Calu3 (cell line): ENCODE measurements around the gene TTLL4. TPM values are rescaled to one million over a fixed set of nuclear protein-coding genes. Genes with fewer than 3 reads are reported as not detected.

Experiments
- BruUV-seq: library from RNA; stranded (reverse); fragments of 400-500 nt; replicated peaks from 2 replicates; lab custom pipeline; 2021; lab: Mats Ljungman, UMichigan
- CTCF ChIA-PET: fragments of 300-600 bp; sonication (Branson Sonifier 250); formaldehyde crosslinking; loops from one replicate; lab custom pipeline; 2022; ENCODE audit warnings: antibody characterized with exemption; lab: Charles Lee
- DNase-seq: peaks from one replicate; pipeline ENCODE4 v3.0.0; 2022
- H3K27ac Mint-ChIP-seq: one replicate; pipeline ENCODE4 v1.8.0; 2022; ENCODE audit warnings: mixed read lengths; ENCODE audit not compliant: unreplicated experiment
- H3K27me3 Mint-ChIP-seq: one replicate; pipeline ENCODE4 v1.8.0; 2022; ENCODE audit warnings: mixed read lengths; ENCODE audit not compliant: unreplicated experiment
- H3K36me3 Mint-ChIP-seq: one replicate; pipeline ENCODE4 v1.8.0; 2022; ENCODE audit warnings: mild to moderate bottlenecking, moderate library complexity, mixed read lengths; ENCODE audit not compliant: insufficient read depth, unreplicated experiment
- H3K4me1 Mint-ChIP-seq: one replicate; pipeline ENCODE4 v1.8.0; 2022; ENCODE audit warnings: mild to moderate bottlenecking, low read depth, mixed read lengths; ENCODE audit not compliant: unreplicated experiment
- H3K4me3 Mint-ChIP-seq: one replicate; pipeline ENCODE4 v1.8.0; 2022; ENCODE audit warnings: mild to moderate bottlenecking, low read depth, moderate library complexity, mixed read lengths; ENCODE audit not compliant: unreplicated experiment
- H3K9me3 Mint-ChIP-seq: one replicate; pipeline ENCODE4 v1.8.0; 2022; ENCODE audit warnings: low read depth, mixed read lengths; ENCODE audit not compliant: unreplicated experiment
- intact Hi-C: fragments of 100-400 bp; cut with micrococcal nuclease; formaldehyde crosslinking; loops from one replicate; pipeline ENCODE4 v1.10.0; 2022; ENCODE audit not compliant: unreplicated experiment
- total RNA-seq: library from RNA; stranded (reverse); gene quantifications from 2 replicates; pipeline ENCODE4 v1.2.3, GENCODE V29; 2022
- TF ChIP-seq, protein P1 (sequence below): fragments of 200-600 bp; IDR thresholded peaks from one replicate; pipeline ENCODE4 v1.8.0; 2022; ENCODE audit warnings: antibody characterized with exemption; ENCODE audit not compliant: unreplicated experiment

Gene TTLL4
- total RNA-seq, 1 experiment from 2014 or later = 75.5 TPM

DNA sequence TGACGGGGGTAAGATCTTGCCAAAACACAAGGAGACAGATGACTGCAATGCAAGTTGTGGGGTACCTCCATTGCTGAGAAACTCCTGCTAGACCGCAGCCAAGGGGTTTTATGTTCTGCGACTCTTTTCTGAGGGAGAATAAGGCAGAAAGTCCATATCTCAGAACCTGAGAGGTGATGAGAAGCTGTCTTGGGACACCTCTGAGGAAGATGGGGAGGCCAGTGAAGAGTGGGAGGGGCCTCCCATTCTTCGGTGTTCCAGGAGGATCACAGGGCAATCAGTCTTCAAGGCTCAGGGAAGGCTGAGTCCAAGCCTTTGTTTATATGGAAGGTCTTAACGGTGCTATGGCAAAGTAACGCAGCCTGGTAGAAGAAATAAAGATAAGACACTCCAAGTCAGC is 89.4 kb downstream of the TTLL4 start:
- Mint-ChIP-seq H3K9me3 (no peaks in the 10 kb centered on the region), H3K27me3 (no peaks in the 10 kb centered on the region), H3K4me3 (no peak overlapping the region), H3K27ac (peak overlapping the region; percentile 15), H3K36me3 (no peaks in the 10 kb centered on the region), H3K4me1 (peaks cover 15% of the 10 kb centered on the region)
- intact Hi-C loops = loop anchor here (5.0 kb wide), 1 partner anchor 47 kb away; no protein-coding TSS in a partner anchor
- BruUV-seq = no TSS peak
- TF ChIP-seq, protein P1, sequence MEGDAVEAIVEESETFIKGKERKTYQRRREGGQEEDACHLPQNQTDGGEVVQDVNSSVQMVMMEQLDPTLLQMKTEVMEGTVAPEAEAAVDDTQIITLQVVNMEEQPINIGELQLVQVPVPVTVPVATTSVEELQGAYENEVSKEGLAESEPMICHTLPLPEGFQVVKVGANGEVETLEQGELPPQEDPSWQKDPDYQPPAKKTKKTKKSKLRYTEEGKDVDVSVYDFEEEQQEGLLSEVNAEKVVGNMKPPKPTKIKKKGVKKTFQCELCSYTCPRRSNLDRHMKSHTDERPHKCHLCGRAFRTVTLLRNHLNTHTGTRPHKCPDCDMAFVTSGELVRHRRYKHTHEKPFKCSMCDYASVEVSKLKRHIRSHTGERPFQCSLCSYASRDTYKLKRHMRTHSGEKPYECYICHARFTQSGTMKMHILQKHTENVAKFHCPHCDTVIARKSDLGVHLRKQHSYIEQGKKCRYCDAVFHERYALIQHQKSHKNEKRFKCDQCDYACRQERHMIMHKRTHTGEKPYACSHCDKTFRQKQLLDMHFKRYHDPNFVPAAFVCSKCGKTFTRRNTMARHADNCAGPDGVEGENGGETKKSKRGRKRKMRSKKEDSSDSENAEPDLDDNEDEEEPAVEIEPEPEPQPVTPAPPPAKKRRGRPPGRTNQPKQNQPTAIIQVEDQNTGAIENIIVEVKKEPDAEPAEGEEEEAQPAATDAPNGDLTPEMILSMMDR = no peak
- CTCF ChIA-PET = no interaction called here
- DNase-seq = no peak

DNA sequence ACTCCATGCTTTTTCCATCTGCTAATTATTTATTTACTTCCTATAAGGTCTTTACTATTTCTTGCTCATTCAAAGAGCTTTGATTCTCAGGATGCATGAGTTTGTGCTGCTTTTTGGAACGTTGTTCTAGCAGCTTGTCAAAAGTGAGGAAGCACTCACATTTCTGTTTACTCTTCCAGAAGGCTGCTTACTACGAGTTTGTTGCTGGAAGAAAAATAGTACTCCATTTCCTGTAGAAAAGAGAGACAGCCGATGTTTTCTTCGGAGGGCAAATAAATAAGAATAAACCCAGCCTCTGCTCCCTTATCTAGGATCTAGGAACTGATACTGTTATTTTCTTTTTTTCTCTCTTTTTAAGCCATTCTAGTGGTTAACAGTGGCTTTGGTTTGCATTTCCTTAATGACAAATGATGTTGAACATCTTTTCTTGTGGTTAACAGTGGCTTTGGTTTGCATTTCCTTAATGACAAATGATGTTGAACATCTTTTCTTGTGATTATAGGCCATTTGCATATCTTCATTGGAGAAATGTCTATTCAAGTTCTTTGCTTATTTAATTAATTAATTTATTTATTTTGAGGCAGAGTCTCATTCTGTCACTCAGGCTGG is 91.9 kb downstream of the TTLL4 start:
- H3K27ac Mint-ChIP-seq = no peak overlapping the region
- peaks cover 2% of the 10 kb centered on the region for H3K9me3 Mint-ChIP-seq
- H3K4me1 Mint-ChIP-seq = peaks cover 29% of the 10 kb centered on the region
- TF ChIP-seq, protein P1 = no peak
- no peak overlapping the region for H3K4me3 Mint-ChIP-seq
- CTCF ChIA-PET = interaction anchor here (0.7 kb wide), 1 partner anchor 302 kb away, joined by 3 read pairs; no protein-coding TSS in a partner anchor
- intact Hi-C loops = loop anchor here (5.0 kb wide), 1 partner anchor 45 kb away; no protein-coding TSS in a partner anchor
- no TSS peak for BruUV-seq
- no peak for DNase-seq
- H3K36me3 Mint-ChIP-seq = no peaks in the 10 kb centered on the region
- no peaks in the 10 kb centered on the region for H3K27me3 Mint-ChIP-seq

DNA sequence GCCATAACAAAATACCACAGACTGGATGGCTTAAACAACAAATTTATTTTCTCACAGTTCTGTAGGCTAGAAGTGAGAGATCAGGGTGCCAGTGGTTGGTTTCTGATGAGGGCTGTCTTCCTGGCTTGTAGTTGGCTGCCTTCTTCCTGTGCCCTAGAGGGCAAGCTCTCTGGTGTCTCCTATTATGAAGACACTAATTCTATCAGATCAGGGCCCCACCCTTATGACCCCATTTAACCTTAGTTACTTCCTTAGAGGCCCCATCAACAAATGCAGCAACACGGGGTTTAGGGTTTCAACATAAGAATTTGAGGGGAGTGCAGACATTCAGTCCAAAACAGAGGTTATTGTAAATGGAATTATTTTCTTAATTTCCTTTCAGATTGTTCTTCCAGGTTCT is 94.2 kb downstream of the TTLL4 start:
- TF ChIP-seq, protein P1 = no peak
- Mint-ChIP-seq H3K27me3 (no peaks in the 10 kb centered on the region), H3K4me3 (no peak overlapping the region), H3K36me3 (no peaks in the 10 kb centered on the region), H3K9me3 (peaks cover 2% of the 10 kb centered on the region), H3K4me1 (peaks cover 17% of the 10 kb centered on the region), H3K27ac (no peak overlapping the region)
- CTCF ChIA-PET = interaction anchor here (1.3 kb wide), 1 partner anchor 74 kb away, joined by 3 read pairs; no protein-coding TSS in a partner anchor
- DNase-seq = no peak
- intact Hi-C loops = loop anchor here (5.0 kb wide), 1 partner anchor 42 kb away; no protein-coding TSS in a partner anchor
- BruUV-seq = no TSS peak

Other genes with a start within 250 kb of the TTLL4 start
- 18.5 and 27.5 TPM in 2 replicates for gene USP37, start 142.5 kb upstream of the TTLL4 start, total RNA-seq
- 54.0 and 54.2 TPM in 2 replicates for gene CNOT9, start 142.0 kb upstream of the TTLL4 start, total RNA-seq
- 0.38 and 0.95 TPM in 2 replicates for gene PLCD4, start 102.9 kb upstream of the TTLL4 start, total RNA-seq
- gene ZNF142, start 51.2 kb upstream of the TTLL4 start, total RNA-seq = 42.8 and 43.3 TPM in 2 replicates
- 57.9 and 61.7 TPM in 2 replicates for gene BCS1L, start 51.2 kb upstream of the TTLL4 start, total RNA-seq
- 32.1 and 36.9 TPM in 2 replicates for gene RNF25, start 38.8 kb upstream of the TTLL4 start, total RNA-seq
- gene STK36, start 38.7 kb upstream of the TTLL4 start, total RNA-seq = 42.4 and 50.6 TPM in 2 replicates
- gene CYP27A1, start 71.3 kb downstream of the TTLL4 start, total RNA-seq = 11.8 and 12.2 TPM in 2 replicates
- not detected in 2 replicates for gene PRKAG3, start 121.0 kb downstream of the TTLL4 start, total RNA-seq
- gene WNT6, start 149.0 kb downstream of the TTLL4 start, total RNA-seq = not detected in 2 replicates
- gene WNT10A, start 170.0 kb downstream of the TTLL4 start, total RNA-seq = 2.4 and 3.4 TPM in 2 replicates
- 0.59 and 0.86 TPM in 2 replicates for gene CDK5R2, start 248.8 kb downstream of the TTLL4 start, total RNA-seq